ENCODE data around the gene ZRSR2. TPM values are rescaled to one million over a fixed set of nuclear protein-coding genes. Genes with fewer than 3 reads are reported as not detected.

The ZRSR2 gene
- total and polyA plus RNA-seq, 9 of the 15 experiments (the other 6 are each of a cell fraction or from before 2014, with no cell fraction given), result 3.5 to 19.5 (median 8.6) TPM

DNA sequence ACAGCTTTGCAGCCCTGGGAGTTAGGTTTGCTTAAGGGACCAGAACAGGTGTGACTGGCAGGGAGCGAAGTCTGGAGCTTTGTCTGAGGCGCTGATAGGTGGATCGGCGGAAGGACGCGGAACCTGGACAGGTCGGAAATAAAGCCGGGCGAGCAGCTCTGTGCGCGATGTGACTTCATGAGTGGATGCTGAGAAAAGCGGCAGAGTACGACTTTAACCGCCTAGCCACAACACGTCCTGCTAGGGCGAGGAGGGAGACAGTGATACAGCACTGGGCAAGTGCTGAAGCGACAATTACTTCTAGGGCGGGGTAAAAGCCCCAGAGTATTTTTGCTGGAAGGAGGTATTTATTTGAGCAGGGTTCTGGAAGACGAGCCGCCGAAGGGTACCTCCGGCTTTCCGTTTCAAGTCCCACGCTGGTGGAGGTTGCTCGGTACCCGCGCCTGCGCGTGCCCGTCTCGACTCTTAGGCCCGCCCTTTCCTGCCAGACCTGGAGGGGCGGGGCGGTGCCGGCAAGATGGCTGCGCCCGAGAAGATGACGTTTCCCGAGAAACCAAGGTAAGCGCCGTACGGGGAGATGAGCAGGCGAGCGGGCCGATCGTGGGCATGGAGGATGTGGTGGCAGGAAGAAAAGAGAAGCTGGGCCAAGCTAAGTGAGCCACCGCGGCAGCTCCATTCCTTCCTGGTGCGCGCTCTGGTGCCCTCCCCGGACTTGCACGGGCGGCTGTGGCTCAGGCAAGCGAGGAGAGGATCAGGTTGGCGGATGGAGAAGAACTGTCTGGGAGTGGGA is at the start of gene ZRSR2 (continued):
- TF ChIP-seq, protein P1, sequence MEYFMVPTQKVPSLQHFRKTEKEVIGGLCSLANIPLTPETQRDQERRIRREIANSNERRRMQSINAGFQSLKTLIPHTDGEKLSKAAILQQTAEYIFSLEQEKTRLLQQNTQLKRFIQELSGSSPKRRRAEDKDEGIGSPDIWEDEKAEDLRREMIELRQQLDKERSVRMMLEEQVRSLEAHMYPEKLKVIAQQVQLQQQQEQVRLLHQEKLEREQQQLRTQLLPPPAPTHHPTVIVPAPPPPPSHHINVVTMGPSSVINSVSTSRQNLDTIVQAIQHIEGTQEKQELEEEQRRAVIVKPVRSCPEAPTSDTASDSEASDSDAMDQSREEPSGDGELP (CRISPR knock-in tag; IDR thresholded peaks at IDR 0.05; ENCODE audit: borderline replicate concordance), result peak; percentile 14; the same call in 1 of the 2 replicates
- TF ChIP-seq, protein P2, sequence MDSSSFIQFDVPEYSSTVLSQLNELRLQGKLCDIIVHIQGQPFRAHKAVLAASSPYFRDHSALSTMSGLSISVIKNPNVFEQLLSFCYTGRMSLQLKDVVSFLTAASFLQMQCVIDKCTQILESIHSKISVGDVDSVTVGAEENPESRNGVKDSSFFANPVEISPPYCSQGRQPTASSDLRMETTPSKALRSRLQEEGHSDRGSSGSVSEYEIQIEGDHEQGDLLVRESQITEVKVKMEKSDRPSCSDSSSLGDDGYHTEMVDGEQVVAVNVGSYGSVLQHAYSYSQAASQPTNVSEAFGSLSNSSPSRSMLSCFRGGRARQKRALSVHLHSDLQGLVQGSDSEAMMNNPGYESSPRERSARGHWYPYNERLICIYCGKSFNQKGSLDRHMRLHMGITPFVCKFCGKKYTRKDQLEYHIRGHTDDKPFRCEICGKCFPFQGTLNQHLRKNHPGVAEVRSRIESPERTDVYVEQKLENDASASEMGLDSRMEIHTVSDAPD (CRISPR knock-in tag; IDR thresholded peaks at IDR 0.05), result no peak
- TF ChIP-seq PHTF2 (CRISPR knock-in tag; IDR thresholded peaks at IDR 0.05) (no peak), ZNF408 (CRISPR knock-in tag; IDR thresholded peaks at IDR 0.05; ENCODE audit: low read depth) (no peak), ZNF324 (CRISPR knock-in tag; IDR thresholded peaks at IDR 0.05) (no peak), SIN3A (IDR thresholded peaks at IDR 0.05; ENCODE audit: borderline replicate concordance in 2 of 2, control insufficient read depth in 1 of 2, low read depth in 2 of 2, low read length in 2 of 2) (peak in 1 of 2 experiments; percentile 22; a peak in 2 of 4 replicates), NELFE (IDR thresholded peaks at IDR 0.05; ENCODE audit: insufficient read depth, insufficient read length) (no peak), DACH1 (IDR thresholded peaks at IDR 0.05; ENCODE audit: partially characterized antibody) (no peak), IRF2 (CRISPR knock-in tag; IDR thresholded peaks at IDR 0.05) (no peak), MAFF (IDR thresholded peaks at IDR 0.05; ENCODE audit: low read length) (no peak), NONO (IDR thresholded peaks at IDR 0.05; ENCODE audit: low read depth in 2 of 2, low read length in 1 of 2) (no peak), HDAC3 (IDR thresholded peaks at IDR 0.05; ENCODE audit: borderline replicate concordance, partially characterized antibody) (no peak), JUN (IDR thresholded peaks at IDR 0.05; ENCODE audit: borderline replicate concordance, low read depth, low read length) (no peak), JUN (CRISPR knock-in tag; IDR thresholded peaks at IDR 0.05; ENCODE audit: borderline replicate concordance) (no peak), MTA3 (IDR thresholded peaks at IDR 0.05; ENCODE audit: borderline replicate concordance) (peak; percentile 68; the same call in 1 of the 2 replicates), TCF3 (CRISPR knock-in tag; IDR thresholded peaks at IDR 0.05) (no peak), ETS2 (tag; IDR thresholded peaks at IDR 0.05; ENCODE audit: borderline replicate concordance, poor library complexity, severe bottlenecking) (no peak), TARDBP (IDR thresholded peaks at IDR 0.05) (no peak)
- TF ChIP-seq, protein P3, sequence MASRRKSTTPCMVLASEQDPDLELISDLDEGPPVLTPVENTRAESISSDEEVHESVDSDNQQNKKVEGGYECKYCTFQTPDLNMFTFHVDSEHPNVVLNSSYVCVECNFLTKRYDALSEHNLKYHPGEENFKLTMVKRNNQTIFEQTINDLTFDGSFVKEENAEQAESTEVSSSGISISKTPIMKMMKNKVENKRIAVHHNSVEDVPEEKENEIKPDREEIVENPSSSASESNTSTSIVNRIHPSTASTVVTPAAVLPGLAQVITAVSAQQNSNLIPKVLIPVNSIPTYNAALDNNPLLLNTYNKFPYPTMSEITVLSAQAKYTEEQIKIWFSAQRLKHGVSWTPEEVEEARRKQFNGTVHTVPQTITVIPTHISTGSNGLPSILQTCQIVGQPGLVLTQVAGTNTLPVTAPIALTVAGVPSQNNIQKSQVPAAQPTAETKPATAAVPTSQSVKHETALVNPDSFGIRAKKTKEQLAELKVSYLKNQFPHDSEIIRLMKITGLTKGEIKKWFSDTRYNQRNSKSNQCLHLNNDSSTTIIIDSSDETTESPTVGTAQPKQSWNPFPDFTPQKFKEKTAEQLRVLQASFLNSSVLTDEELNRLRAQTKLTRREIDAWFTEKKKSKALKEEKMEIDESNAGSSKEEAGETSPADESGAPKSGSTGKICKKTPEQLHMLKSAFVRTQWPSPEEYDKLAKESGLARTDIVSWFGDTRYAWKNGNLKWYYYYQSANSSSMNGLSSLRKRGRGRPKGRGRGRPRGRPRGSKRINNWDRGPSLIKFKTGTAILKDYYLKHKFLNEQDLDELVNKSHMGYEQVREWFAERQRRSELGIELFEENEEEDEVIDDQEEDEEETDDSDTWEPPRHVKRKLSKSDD (conservative IDR thresholded peaks at IDR 0.05; ENCODE audit: low read length), result no peak
- TF ChIP-seq, protein P4, sequence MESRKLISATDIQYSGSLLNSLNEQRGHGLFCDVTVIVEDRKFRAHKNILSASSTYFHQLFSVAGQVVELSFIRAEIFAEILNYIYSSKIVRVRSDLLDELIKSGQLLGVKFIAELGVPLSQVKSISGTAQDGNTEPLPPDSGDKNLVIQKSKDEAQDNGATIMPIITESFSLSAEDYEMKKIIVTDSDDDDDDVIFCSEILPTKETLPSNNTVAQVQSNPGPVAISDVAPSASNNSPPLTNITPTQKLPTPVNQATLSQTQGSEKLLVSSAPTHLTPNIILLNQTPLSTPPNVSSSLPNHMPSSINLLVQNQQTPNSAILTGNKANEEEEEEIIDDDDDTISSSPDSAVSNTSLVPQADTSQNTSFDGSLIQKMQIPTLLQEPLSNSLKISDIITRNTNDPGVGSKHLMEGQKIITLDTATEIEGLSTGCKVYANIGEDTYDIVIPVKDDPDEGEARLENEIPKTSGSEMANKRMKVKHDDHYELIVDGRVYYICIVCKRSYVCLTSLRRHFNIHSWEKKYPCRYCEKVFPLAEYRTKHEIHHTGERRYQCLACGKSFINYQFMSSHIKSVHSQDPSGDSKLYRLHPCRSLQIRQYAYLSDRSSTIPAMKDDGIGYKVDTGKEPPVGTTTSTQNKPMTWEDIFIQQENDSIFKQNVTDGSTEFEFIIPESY (CRISPR knock-in tag; IDR thresholded peaks at IDR 0.05), result no peak
